KOPT-K1 (cell line): Measurements from ENCODE around the gene E2F4.

Experiments
- H3K27ac ChIP-seq: fragments of 200-600 bp; sonication (generic); 2 replicates; pipeline ENCODE4 v1.5.1; 2016; ENCODE audit warnings: antibody characterized with exemption, mild to moderate bottlenecking, low read depth, low read length; ENCODE audit not compliant: poor library complexity, severe bottlenecking
- H3K36me3 ChIP-seq: fragments of 200-600 bp; sonication (generic); 2 replicates; pipeline ENCODE4 v1.5.1; 2017; ENCODE audit warnings: antibody characterized with exemption, mild to moderate bottlenecking, low read length, moderate library complexity; ENCODE audit not compliant: insufficient read depth
- H3K9me3 ChIP-seq: fragments of 200-600 bp; sonication (generic); 2 replicates; pipeline ENCODE4 v1.5.1; 2017; ENCODE audit warnings: antibody characterized with exemption, low read length, mild to moderate bottlenecking; ENCODE audit not compliant: insufficient read depth, poor library complexity, severe bottlenecking

E2F4 gene

GRCh38 chr16:67154578-67155294 is 37.2 kb upstream of the E2F4 start:
- H3K9me3 ChIP-seq, result no peaks in the 10 kb centered on the region
- H3K27ac ChIP-seq, result no peak overlapping the region
- peaks cover 1% of the 10 kb centered on the region; the same call in 1 of the 2 replicates for H3K36me3 ChIP-seq

GRCh38 chr16:67155295-67156142 is 36.4 kb upstream of the E2F4 start:
- H3K9me3 ChIP-seq, result no peaks in the 10 kb centered on the region
- no peak overlapping the region for H3K27ac ChIP-seq
- H3K36me3 ChIP-seq, result no peaks in the 10 kb centered on the region

GRCh38 chr16:67156143-67156844 is 35.7 kb upstream of the E2F4 start:
- no peak overlapping the region for H3K27ac ChIP-seq
- H3K36me3 ChIP-seq, result no peaks in the 10 kb centered on the region
- no peaks in the 10 kb centered on the region for H3K9me3 ChIP-seq

- H3K36me3 ChIP-seq, result no peaks in the 10 kb centered on the region
- no peaks in the 10 kb centered on the region for H3K9me3 ChIP-seq
- no peak overlapping the region for H3K27ac ChIP-seq
These were observed 34.7 kb upstream of the E2F4 start for GRCh38 chr16:67157106-67157748.

GRCh38 chr16:67157892-67158635 is 33.9 kb upstream of the E2F4 start:
- H3K27ac ChIP-seq, result no peak overlapping the region
- H3K9me3 ChIP-seq, result no peaks in the 10 kb centered on the region
- no peaks in the 10 kb centered on the region for H3K36me3 ChIP-seq

GRCh38 chr16:67158637-67159600 is 33.0 kb upstream of the E2F4 start:
- peak overlapping the region; percentile 66 for H3K27ac ChIP-seq
- H3K9me3 ChIP-seq, result no peaks in the 10 kb centered on the region
- H3K36me3 ChIP-seq, result no peaks in the 10 kb centered on the region

GRCh38 chr16:67161595-67162058 is 30.3 kb upstream of the E2F4 start:
- no peaks in the 10 kb centered on the region for H3K9me3 ChIP-seq
- no peak overlapping the region for H3K27ac ChIP-seq
- no peaks in the 10 kb centered on the region for H3K36me3 ChIP-seq

- H3K9me3 ChIP-seq, result no peaks in the 10 kb centered on the region
- no peak overlapping the region for H3K27ac ChIP-seq
- no peaks in the 10 kb centered on the region for H3K36me3 ChIP-seq
These were observed 29.3 kb upstream of the E2F4 start for GRCh38 chr16:67162506-67163163.

GRCh38 chr16:67163164-67163998 is 28.6 kb upstream of the E2F4 start:
- Histone ChIP-seq H3K27ac (no peak overlapping the region), H3K36me3 (no peaks in the 10 kb centered on the region), H3K9me3 (no peaks in the 10 kb centered on the region)

GRCh38 chr16:67163999-67164558 is 27.9 kb upstream of the E2F4 start:
- Histone ChIP-seq H3K36me3 (no peaks in the 10 kb centered on the region), H3K9me3 (no peaks in the 10 kb centered on the region), H3K27ac (no peak overlapping the region)

- no peaks in the 10 kb centered on the region for H3K36me3 ChIP-seq
- no peaks in the 10 kb centered on the region for H3K9me3 ChIP-seq
- H3K27ac ChIP-seq, result no peak within 1 kb of the TSS
These were observed 27.3 kb upstream of the E2F4 start, which contains the start of gene HSF4 for GRCh38 chr16:67164599-67165061. HSF4 (plus strand) TSS chr16:67164745; CDS start chr16:67164812, 67 bp downstream.
